Left lung (tissue), 10 donors: ENCODE data around the gene ST14. TPM values are rescaled to one million over a fixed set of nuclear protein-coding genes. Genes with fewer than 3 reads are reported as not detected.
"Not testable (repeated sequence)": the region's sequence is repeated elsewhere in the genome, so short reads cannot be mapped to it uniquely, and the experiment has no call there.

Experiments
- ATAC-seq: fragments of 200-7000 bp; cut with Tn5 transposase; one replicate; pipeline ENCODE4 v1.9.1; 2020; ENCODE audit warnings: moderate library complexity
- DNase-seq, 4 donors: peaks; one replicate each; pipeline ENCODE4 v3.0.0-alpha.2; 2013 to 2020
- H3K27ac ChIP-seq, 2 donors: fragments of 200-600 bp; sonication (generic) in 1 of 2; one replicate each; pipeline versions ENCODE4 v1.5.0 to v1.8.0; 2020 to 2021
- H3K27me3 ChIP-seq, 2 donors: fragments of 200-600 bp; sonication (generic) in 1 of 2; one replicate each; pipeline versions ENCODE4 v1.5.0 to v1.8.0; 2020 to 2021
- H3K36me3 ChIP-seq, 2 donors: fragments of 200-600 bp; sonication (generic) in 1 of 2; one replicate each; pipeline versions ENCODE4 v1.5.0 to v1.8.0; 2020 to 2021
- H3K4me1 ChIP-seq, 2 donors: fragments of 200-600 bp; one replicate each; pipeline ENCODE4 v1.8.0; 2021
- H3K4me3 ChIP-seq, 2 donors: fragments of 200-600 bp; sonication (generic) in 1 of 2; one replicate each; pipeline versions ENCODE4 v1.5.0 to v1.8.0; 2020 to 2021; ENCODE audit warnings: mild to moderate bottlenecking in 1 of 2
- H3K9me3 ChIP-seq, 2 donors: fragments of 200-600 bp; sonication (generic) in 1 of 2; one replicate each; pipeline versions ENCODE4 v1.5.0 to v1.8.0; 2020 to 2021
- CTCF ChIP-seq, 2 donors: fragments of 200-600 bp; sonication (generic) in 1 of 2; IDR thresholded peaks; one replicate each; pipeline versions ENCODE4 v1.5.0 to v1.8.0; 2021; ENCODE audit warnings: antibody characterized with exemption in 2 of 2
- intact Hi-C, 2 donors: fragments of 100-400 bp; cut with DNase I; formaldehyde crosslinking; loops; one replicate each; pipeline versions ENCODE4 v1.11.2 to v1.14.2; 2022
- polyA plus RNA-seq, 6 donors: library from polyadenylated mRNA; unstranded; fragments of 120-200 nt; gene quantifications; one replicate each; pipeline ENCODE4 v1.2.1, GENCODE V29; 2013; ENCODE audit not compliant: insufficient read length in 6 of 6
- total RNA-seq, 2 donors: library from RNA; stranded (reverse); fragmentation: NEBNext Ultra II Directional; extraction: Animal tissue kit (Norgen Biotek cat#: 25700); gene quantifications; one replicate each; pipeline ENCODE4 v1.2.1, GENCODE V29; 2021
- donor health status: DM: no; HTN: yes; CAD: no.
- donor health status: DM: no; HTN: no; CAD: no.

The ST14 gene
- total and polyA plus RNA-seq, 8 donors = 30.6 to 107 (median 37.8) TPM

GRCh38 chr11:130246738-130247137, 87.2 kb downstream of the ST14 start:
- peaks cover 0 to 6% of the 10 kb centered on the region in 2 donors for H3K4me1 ChIP-seq
- intact Hi-C loops = no loop called here
- TF ChIP-seq CTCF (IDR thresholded peaks at IDR 0.05) = no peak
- H3K36me3 ChIP-seq = no peaks in the 10 kb centered on the region
- no peak overlapping the region for H3K4me3 ChIP-seq
- ATAC-seq (no peak), DNase-seq (no peak)
- H3K9me3 ChIP-seq = no peaks in the 10 kb centered on the region
- H3K27me3 ChIP-seq = no peaks in the 10 kb centered on the region
- H3K27ac ChIP-seq = no peak overlapping the region

- H3K4me1 ChIP-seq = peaks cover 0 to 6% of the 10 kb centered on the region in 2 donors
- H3K36me3 ChIP-seq = no peaks in the 10 kb centered on the region
- H3K9me3 ChIP-seq = no peaks in the 10 kb centered on the region
- no peaks in the 10 kb centered on the region for H3K27me3 ChIP-seq
- no peak overlapping the region for H3K27ac ChIP-seq
- no peak for ATAC-seq
- no peak for TF ChIP-seq CTCF (IDR thresholded peaks at IDR 0.05)
- no peak overlapping the region for H3K4me3 ChIP-seq
- intact Hi-C loops = no loop called here
- DNase-seq = no peak
Observed at GRCh38 chr11:130247319-130247718, 87.7 kb downstream of the ST14 start.

GRCh38 chr11:130249371-130249770, 89.8 kb downstream of the ST14 start:
- Histone ChIP-seq H3K27ac (no peak overlapping the region), H3K27me3 (no peaks in the 10 kb centered on the region), H3K9me3 (no peaks in the 10 kb centered on the region), H3K4me1 (no peaks in the 10 kb centered on the region), H3K4me3 (no peak overlapping the region), H3K36me3 (no peaks in the 10 kb centered on the region)
- TF ChIP-seq CTCF (IDR thresholded peaks at IDR 0.05) = no peak
- DNase-seq = no peak
- intact Hi-C loops = no loop called here
- ATAC-seq = no peak

- H3K36me3 ChIP-seq, H3K4me3 ChIP-seq, H3K27me3 ChIP-seq, H3K9me3 ChIP-seq, DNase-seq, H3K4me1 ChIP-seq, intact Hi-C loops, ATAC-seq, H3K27ac ChIP-seq: not testable (repeated sequence)
Observed at GRCh38 chr11:130249929-130250328, 90.3 kb downstream of the ST14 start.

GRCh38 chr11:130251763-130252162, 92.2 kb downstream of the ST14 start:
- H3K27ac ChIP-seq, ATAC-seq, H3K36me3 ChIP-seq, H3K4me1 ChIP-seq, H3K4me3 ChIP-seq, intact Hi-C loops, DNase-seq, H3K27me3 ChIP-seq, H3K9me3 ChIP-seq: not testable (repeated sequence)

Other genes with a start within 250 kb of the ST14 start
- 10 to 100 TPM in 1 of 2 donors, 1 to 10 TPM in 1; 8.0 to 15.9 TPM for gene PRDM10, start 156.9 kb upstream of the ST14 start, total RNA-seq
- gene PRDM10, start 156.9 kb upstream of the ST14 start, polyA plus RNA-seq = 10 to 100 TPM in 4 of 6 donors, 1 to 10 TPM in 2; 9.0 to 11.5 (median 10.6) TPM
- 100 to 1,000 TPM; 428 to 646 TPM for gene APLP2, start 89.9 kb upstream of the ST14 start, total RNA-seq
- 100 to 1,000 TPM; 405 to 520 (median 486) TPM for gene APLP2, start 89.9 kb upstream of the ST14 start, polyA plus RNA-seq
- gene ZBTB44, start 155.1 kb downstream of the ST14 start, total RNA-seq = 10 to 100 TPM; 34.1 to 36.3 TPM
- 10 to 100 TPM; 39.8 to 53.7 (median 44.0) TPM for gene ZBTB44, start 155.1 kb downstream of the ST14 start, polyA plus RNA-seq